Esophagus (tissue), 2 donors: ENCODE measurements around the gene RBMS1. TPM values are rescaled to one million over a fixed set of nuclear protein-coding genes. Genes with fewer than 3 reads are reported as not detected.

ENCODE experiments used
- H3K27ac ChIP-seq, 2 donors: one replicate each; pipeline ENCODE4 v1.5.1; 2013; ENCODE audit warnings: low read depth in 2 of 2, mild to moderate bottlenecking in 2 of 2, inconsistent platforms in 1 of 2, low read length in 1 of 2, moderate library complexity in 1 of 2
- H3K27me3 ChIP-seq, 2 donors: one replicate each; pipeline ENCODE4 v1.6.1; 2013; ENCODE audit warnings: low read length in 2 of 2, control low read depth in 1 of 2, mild to moderate bottlenecking in 1 of 2; ENCODE audit not compliant: insufficient read depth in 2 of 2, control insufficient read depth in 1 of 2
- H3K36me3 ChIP-seq, 2 donors: one replicate each; pipeline ENCODE4 v1.6.1; 2013; ENCODE audit warnings: low read length in 1 of 2; ENCODE audit not compliant: control insufficient read depth in 2 of 2, insufficient read depth in 2 of 2
- H3K4me1 ChIP-seq, 2 donors: one replicate each; pipeline ENCODE4 v1.6.1; 2013; ENCODE audit warnings: low read length in 1 of 2; ENCODE audit not compliant: control insufficient read depth in 2 of 2, insufficient read depth in 2 of 2
- H3K4me3 ChIP-seq, 2 donors: one replicate each; pipeline ENCODE4 v1.5.1; 2013; ENCODE audit warnings: low read length in 2 of 2, mild to moderate bottlenecking in 2 of 2, low read depth in 1 of 2, moderate library complexity in 1 of 2
- H3K9me3 ChIP-seq, 2 donors: one replicate each; pipeline ENCODE4 v1.6.1; 2013; ENCODE audit warnings: mild to moderate bottlenecking in 2 of 2, low read depth in 1 of 2, low read length in 1 of 2, moderate library complexity in 1 of 2; ENCODE audit not compliant: control insufficient read depth in 2 of 2, insufficient read depth in 1 of 2
- WGBS, 2 donors: extraction: QIAGEN DNeasy Blood & Tissue Kit; methylation state at CpG; one replicate each; pipeline ENCODE4 v1.1.7; 2013; 5-methylcytosine and 5-hydroxymethylcytosine counted together
- polyA plus RNA-seq, 2 donors: library from polyadenylated mRNA; stranded (reverse); fragments of 200-250 nt; gene quantifications; one replicate each; pipeline ENCODE4 v1.2.3, GENCODE V29; 2013
- donor health status: healthy with polysubstance abuse.
- donor health status: Bipolar disorder and iron deficiency.

The RBMS1 gene
- polyA plus RNA-seq, 2 donors = 18.1 to 23.6 TPM

GRCh38 chr2:160337728-160338127 lies 155.9 kb downstream of the RBMS1 start:
- peaks cover 0 to 8% of the 10 kb centered on the region in 2 donors for H3K4me1 ChIP-seq

GRCh38 chr2:160336635-160337034 lies 157.0 kb downstream of the RBMS1 start:
- H3K27ac ChIP-seq = no peak overlapping the region

More at GRCh38 chr2:160337728-160338127, 155.9 kb downstream of the RBMS1 start:
- no peak overlapping the region for H3K27ac ChIP-seq
- H3K9me3 ChIP-seq = no peaks in the 10 kb centered on the region
- H3K36me3 ChIP-seq = no peaks in the 10 kb centered on the region
- no peak overlapping the region for H3K4me3 ChIP-seq
- 55 to 66% methylated on average over 3 of the region's 3 CpGs for WGBS, 2 donors
- H3K27me3 ChIP-seq = no peaks in the 10 kb centered on the region

GRCh38 chr2:160336105-160336504 lies 157.5 kb downstream of the RBMS1 start:
- Histone ChIP-seq H3K4me3 (no peak overlapping the region), H3K9me3 (no peaks in the 10 kb centered on the region), H3K27ac (no peak overlapping the region), H3K4me1 (peaks cover 0 to 10% of the 10 kb centered on the region in 2 donors), H3K36me3 (peaks cover 0 to 2% of the 10 kb centered on the region in 2 donors), H3K27me3 (no peaks in the 10 kb centered on the region)
- 65 to 71% methylated on average over 1 of the region's 1 CpG for WGBS, 2 donors

More at GRCh38 chr2:160336635-160337034, 157.0 kb downstream of the RBMS1 start:
- 84 to 85% methylated on average over 4 of the region's 4 CpGs for WGBS, 2 donors
- no peaks in the 10 kb centered on the region for H3K9me3 ChIP-seq
- no peak overlapping the region for H3K4me3 ChIP-seq
- peaks cover 0 to 8% of the 10 kb centered on the region in 2 donors for H3K4me1 ChIP-seq
- no peaks in the 10 kb centered on the region for H3K27me3 ChIP-seq
- H3K36me3 ChIP-seq = no peaks in the 10 kb centered on the region

- Histone ChIP-seq H3K4me3 (no peak overlapping the region), H3K4me1 (peaks cover 0 to 10% of the 10 kb centered on the region in 2 donors), H3K9me3 (no peaks in the 10 kb centered on the region), H3K27me3 (no peaks in the 10 kb centered on the region), H3K27ac (no peak overlapping the region), H3K36me3 (peaks cover 0 to 2% of the 10 kb centered on the region in 2 donors)
- WGBS, 2 donors = 77 to 79% methylated on average over 5 of the region's 5 CpGs
Measured at GRCh38 chr2:160335441-160335840, 158.2 kb downstream of the RBMS1 start.

- WGBS, 2 donors = 38 to 51% methylated on average over 4 of the region's 4 CpGs
- Histone ChIP-seq H3K4me1 (peaks cover 0 to 10% of the 10 kb centered on the region in 2 donors), H3K27ac (peak overlapping the region; percentile 42 to 47)
Measured at GRCh38 chr2:160334028-160334741, 159.4 kb downstream of the RBMS1 start.

GRCh38 chr2:160333324-160334027 lies 160.1 kb downstream of the RBMS1 start:
- WGBS, 2 donors = 81 to 82% methylated on average over 2 of the region's 2 CpGs
- H3K4me3 ChIP-seq = no peak overlapping the region
- peak overlapping the region; percentile 1 to 42 for H3K27ac ChIP-seq
- peaks cover 0 to 8% of the 10 kb centered on the region in 2 donors for H3K4me1 ChIP-seq
- no peaks in the 10 kb centered on the region for H3K27me3 ChIP-seq
- peaks cover 0 to 2% of the 10 kb centered on the region in 2 donors for H3K36me3 ChIP-seq
- H3K9me3 ChIP-seq = no peaks in the 10 kb centered on the region

More at GRCh38 chr2:160334028-160334741, 159.4 kb downstream of the RBMS1 start:
- Histone ChIP-seq H3K4me3 (no peak overlapping the region), H3K36me3 (peaks cover 0 to 2% of the 10 kb centered on the region in 2 donors), H3K27me3 (no peaks in the 10 kb centered on the region), H3K9me3 (no peaks in the 10 kb centered on the region)

GRCh38 chr2:160332318-160332717 lies 161.3 kb downstream of the RBMS1 start:
- Histone ChIP-seq H3K4me3 (no peak overlapping the region), H3K27ac (no peak overlapping the region), H3K9me3 (no peaks in the 10 kb centered on the region), H3K27me3 (no peaks in the 10 kb centered on the region), H3K36me3 (peaks cover 0 to 2% of the 10 kb centered on the region in 2 donors), H3K4me1 (peaks cover 0 to 5% of the 10 kb centered on the region in 2 donors)
- 53 to 59% methylated on average over 2 of the region's 2 CpGs for WGBS, 2 donors

- Histone ChIP-seq H3K4me3 (no peak overlapping the region), H3K27ac (no peak overlapping the region), H3K4me1 (peaks cover 0 to 5% of the 10 kb centered on the region in 2 donors), H3K9me3 (no peaks in the 10 kb centered on the region), H3K36me3 (peaks cover 0 to 2% of the 10 kb centered on the region in 2 donors), H3K27me3 (no peaks in the 10 kb centered on the region)
- WGBS, 2 donors = 68 to 73% methylated on average over 6 of the region's 6 CpGs
Measured at GRCh38 chr2:160331258-160332025, 162.2 kb downstream of the RBMS1 start.

- Histone ChIP-seq H3K9me3 (no peaks in the 10 kb centered on the region), H3K27ac (no peak overlapping the region), H3K4me3 (no peak overlapping the region), H3K27me3 (no peaks in the 10 kb centered on the region), H3K36me3 (peaks cover 0 to 2% of the 10 kb centered on the region in 2 donors), H3K4me1 (peaks cover 0 to 5% of the 10 kb centered on the region in 2 donors)
- 54 to 68% methylated on average over 9 of the region's 9 CpGs for WGBS, 2 donors
Measured at GRCh38 chr2:160328811-160329527, 164.6 kb downstream of the RBMS1 start.
